Natural killer cell treated with Interleukin-12 subunit alpha and Interleukin-12 subunit beta and Interleukin-15 and Interleukin-18, amount 100 ng/mL, for 72 hours (primary cell): ENCODE measurements around the gene NKX6-2. TPM values are rescaled to one million over a fixed set of nuclear protein-coding genes. Genes with fewer than 3 reads are reported as not detected.

Experiments
- total RNA-seq, 2 donors: library from RNA; stranded (reverse); gene quantifications; one replicate each; pipeline ENCODE4 v1.2.3, GENCODE V29; 2022

The NKX6-2 gene
- total RNA-seq, 2 donors from 2014 or later = not detected

Other genes with a start within 250 kb of the NKX6-2 start
- 10 to 100 TPM; 14.8 to 18.6 TPM for gene INPP5A, start 248.4 kb downstream of the NKX6-2 start, total RNA-seq
- gene CFAP46, start 156.4 kb upstream of the NKX6-2 start, total RNA-seq = under 1 TPM in 1 of 2 donors, not detected in 1; 0.19 TPM